Measurements from ENCODE around the gene GHRH.

GRCh38 chr20:37242503-37242902 lies 19.1 kb downstream of the GHRH start:
- TF ChIP-seq POLR2AphosphoS5 (IDR thresholded peaks at IDR 0.05) (no peak), POLR2A (IDR thresholded peaks at IDR 0.05) (no peak)
- TF ChIP-seq, protein P1, sequence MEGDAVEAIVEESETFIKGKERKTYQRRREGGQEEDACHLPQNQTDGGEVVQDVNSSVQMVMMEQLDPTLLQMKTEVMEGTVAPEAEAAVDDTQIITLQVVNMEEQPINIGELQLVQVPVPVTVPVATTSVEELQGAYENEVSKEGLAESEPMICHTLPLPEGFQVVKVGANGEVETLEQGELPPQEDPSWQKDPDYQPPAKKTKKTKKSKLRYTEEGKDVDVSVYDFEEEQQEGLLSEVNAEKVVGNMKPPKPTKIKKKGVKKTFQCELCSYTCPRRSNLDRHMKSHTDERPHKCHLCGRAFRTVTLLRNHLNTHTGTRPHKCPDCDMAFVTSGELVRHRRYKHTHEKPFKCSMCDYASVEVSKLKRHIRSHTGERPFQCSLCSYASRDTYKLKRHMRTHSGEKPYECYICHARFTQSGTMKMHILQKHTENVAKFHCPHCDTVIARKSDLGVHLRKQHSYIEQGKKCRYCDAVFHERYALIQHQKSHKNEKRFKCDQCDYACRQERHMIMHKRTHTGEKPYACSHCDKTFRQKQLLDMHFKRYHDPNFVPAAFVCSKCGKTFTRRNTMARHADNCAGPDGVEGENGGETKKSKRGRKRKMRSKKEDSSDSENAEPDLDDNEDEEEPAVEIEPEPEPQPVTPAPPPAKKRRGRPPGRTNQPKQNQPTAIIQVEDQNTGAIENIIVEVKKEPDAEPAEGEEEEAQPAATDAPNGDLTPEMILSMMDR (IDR thresholded peaks at IDR 0.05) = no peak

All from stomach (tissue), 4 donors.